HepG2 (cell line): ENCODE measurements around the gene DPT. TPM values are rescaled to one million over a fixed set of nuclear protein-coding genes. Genes with fewer than 3 reads are reported as not detected.

Source experiments
- AKAP8 ChIP-seq: sonication (generic); formaldehyde crosslinking; IDR thresholded peaks from 2 replicates; pipeline ENCODE4 v1.5.1; 2020; ENCODE audit warnings: mild to moderate bottlenecking, missing genetic modification reagents
- CBFB ChIP-seq: sonication (generic); formaldehyde crosslinking; IDR thresholded peaks from 2 replicates; pipeline ENCODE4 v1.4.0; 2020; ENCODE audit warnings: missing genetic modification reagents
- CREB1 ChIP-seq, 2 experiments: fragments of 450-650 bp in 1 of 2; IDR thresholded peaks; 2 replicates each; pipeline ENCODE4 v1.6.1; 2016 to 2017; ENCODE audit warnings: control low read depth in 1 of 2, mild to moderate bottlenecking in 1 of 2, missing compliant biosample characterization in 1 of 2, missing genetic modification characterization in 1 of 2
- HOXA3 ChIP-seq: sonication (generic); formaldehyde crosslinking; IDR thresholded peaks from 2 replicates; pipeline ENCODE4 v1.5.0; 2020; ENCODE audit warnings: missing genetic modification reagents
- ISX ChIP-seq: sonication (generic); formaldehyde crosslinking; conservative IDR thresholded peaks from 2 replicates; pipeline ENCODE4 v1.5.0; 2020; ENCODE audit warnings: missing genetic modification reagents
- KLF11 ChIP-seq: IDR thresholded peaks from 2 replicates; pipeline ENCODE4 v1.6.1; 2016; ENCODE audit warnings: missing compliant biosample characterization
- MIXL1 ChIP-seq: IDR thresholded peaks from 2 replicates; pipeline ENCODE4 v1.6.1; 2016
- MXD4 ChIP-seq: IDR thresholded peaks from 2 replicates; pipeline ENCODE4 v1.6.1; 2016; ENCODE audit warnings: mild to moderate bottlenecking, missing biosample characterization, missing genetic modification reagents
- MYNN ChIP-seq: sonication (generic); formaldehyde crosslinking; IDR thresholded peaks from 2 replicates; pipeline ENCODE4 v1.4.0; 2020; ENCODE audit warnings: mild to moderate bottlenecking, low read depth, missing genetic modification reagents
- NPAS2 ChIP-seq: sonication (generic); formaldehyde crosslinking; IDR thresholded peaks from 2 replicates; pipeline ENCODE4 v1.8.0; 2022; ENCODE audit warnings: mild to moderate bottlenecking, missing genetic modification reagents, borderline replicate concordance
- PAXIP1 ChIP-seq: sonication (generic); formaldehyde crosslinking; conservative IDR thresholded peaks from 2 replicates; pipeline ENCODE4 v1.4.0; 2020; ENCODE audit warnings: mild to moderate bottlenecking, missing genetic modification reagents, moderate library complexity
- RBM39 ChIP-seq: fragments of 200-400 bp; formaldehyde crosslinking; IDR thresholded peaks from one replicate; pipeline ENCODE4 v1.6.1; 2018; ENCODE audit warnings: antibody characterized with exemption, mild to moderate bottlenecking, low read depth, low read length; ENCODE audit not compliant: poor library complexity, severe bottlenecking
- RXRB ChIP-seq: IDR thresholded peaks from 2 replicates; pipeline ENCODE4 v1.6.1; 2016; ENCODE audit warnings: borderline replicate concordance, missing genetic modification reagents, missing compliant biosample characterization
- SNAI1 ChIP-seq: sonication (generic); formaldehyde crosslinking; IDR thresholded peaks from 2 replicates; pipeline ENCODE4 v1.5.0; 2020; ENCODE audit warnings: mild to moderate bottlenecking, missing genetic modification reagents, borderline replicate concordance
- ZNF101 ChIP-seq: sonication (generic); formaldehyde crosslinking; IDR thresholded peaks from 2 replicates; pipeline ENCODE4 v1.4.0; 2020; ENCODE audit warnings: mild to moderate bottlenecking, low read depth, missing genetic modification reagents, borderline replicate concordance
- ZNF138 ChIP-seq: sonication (generic); formaldehyde crosslinking; IDR thresholded peaks from 2 replicates; pipeline ENCODE4 v1.5.0; 2020; ENCODE audit warnings: mild to moderate bottlenecking, low read depth, missing genetic modification reagents
- ZNF552 ChIP-seq: sonication (generic); formaldehyde crosslinking; IDR thresholded peaks from 2 replicates; pipeline ENCODE4 v1.9.0; 2022; ENCODE audit warnings: missing genetic modification reagents, mild to moderate bottlenecking, borderline replicate concordance
- ZNF574 ChIP-seq: sonication (generic); formaldehyde crosslinking; IDR thresholded peaks from 2 replicates; pipeline ENCODE4 v1.4.0; 2020; ENCODE audit warnings: missing genetic modification reagents
- ZNF644 ChIP-seq: IDR thresholded peaks from 2 replicates; pipeline ENCODE4 v1.6.1; 2016; ENCODE audit warnings: low read depth
- ZNF816 ChIP-seq: sonication (generic); formaldehyde crosslinking; IDR thresholded peaks from 2 replicates; pipeline ENCODE4 v1.8.0; 2022; ENCODE audit warnings: missing genetic modification reagents, mild to moderate bottlenecking, borderline replicate concordance
- polyA plus RNA-seq, 8 experiments: library from polyadenylated mRNA; depleted of rRNA in 3 of 8; stranded (reverse) in 7 of 8; unstranded in 1 of 8; fragments of >200 nt; fragmentation: Illumina TruSeq in 4 of 8; extraction: Trizol in 4 of 8; gene quantifications; 2 replicates each; pipeline versions ENCODE4 v1.2.1 to v1.2.3, GENCODE V29; 2011 to 2016; ENCODE audit warnings: low read depth in 4 of 8, missing spikeins in 1 of 8, mixed read lengths in 1 of 8; ENCODE audit not compliant: insufficient read depth in 1 of 8
- total RNA-seq, 5 experiments: library from RNA; depleted of rRNA; stranded (reverse); fragments of >200 nt; fragmentation: Illumina TruSeq; extraction: Trizol; gene quantifications; 2 replicates each; pipeline ENCODE4 v1.2.3, GENCODE V29; 2016; ENCODE audit warnings: low read depth in 1 of 5
- TF ChIP-seq, protein P1 (sequence below): sonication (generic); formaldehyde crosslinking; IDR thresholded peaks from 2 replicates; pipeline ENCODE4 v1.8.0; 2022; ENCODE audit warnings: missing genetic modification reagents, low read depth, mild to moderate bottlenecking, borderline replicate concordance

DPT gene
- total and polyA plus RNA-seq, 2 of the 13 experiments (the other 11 are each of a cell fraction or from before 2014, with no cell fraction given): 0.04 TPM; not detected in 1

GRCh38 chr1:168686666-168687065 is 42.3 kb downstream of the DPT start (continued):
- TF ChIP-seq ZNF574 (CRISPR knock-in tag): no peak
- no peak for TF ChIP-seq CBFB (CRISPR knock-in tag)
- TF ChIP-seq KLF11 (CRISPR knock-in tag): no peak
- no peak for TF ChIP-seq ISX (CRISPR knock-in tag)
- TF ChIP-seq MIXL1 (CRISPR knock-in tag): no peak
- TF ChIP-seq HOXA3 (CRISPR knock-in tag): 0 out of 2 replicates have a peak, but pooled peaks have one; percentile 25
- TF ChIP-seq RBM39: no peak
- peak; percentile 35 for TF ChIP-seq ZNF644 (CRISPR knock-in tag)
- TF ChIP-seq, protein P1, sequence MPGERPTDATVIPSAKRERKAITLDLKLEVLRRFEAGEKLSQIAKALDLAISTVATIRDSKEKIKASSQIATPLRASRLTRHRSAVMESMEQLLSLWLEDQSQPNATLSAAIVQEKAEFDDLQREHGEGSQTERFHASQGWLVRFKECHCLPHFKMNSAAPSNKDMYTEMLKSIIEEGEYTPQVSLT (CRISPR knock-in tag): no peak
- no peak for TF ChIP-seq MXD4 (CRISPR knock-in tag)
- TF ChIP-seq ZNF552 (CRISPR knock-in tag): no peak
- TF ChIP-seq MYNN (CRISPR knock-in tag): no peak
- TF ChIP-seq SNAI1 (CRISPR knock-in tag): no peak
- 0 out of 2 replicates have a peak, but pooled peaks have one; percentile 22 for TF ChIP-seq RXRB
- peak; percentile 74 for TF ChIP-seq CREB1 (IDR thresholded peaks at IDR 0.05)
- TF ChIP-seq CREB1 (CRISPR knock-in tag; IDR thresholded peaks at IDR 0.05): peak; percentile 75
- TF ChIP-seq AKAP8 (CRISPR knock-in tag): no peak
- no peak for TF ChIP-seq NPAS2 (CRISPR knock-in tag)
- TF ChIP-seq ZNF816: no peak
- no peak for TF ChIP-seq ZNF101 (CRISPR knock-in tag)
- TF ChIP-seq PAXIP1 (CRISPR knock-in tag): peak; percentile 33; the same call in 1 of the 2 replicates
- no peak for TF ChIP-seq ZNF138 (CRISPR knock-in tag)
